Renal cortex interstitium (tissue), 11 donors: ENCODE measurements around the gene SLC27A1. TPM values are rescaled to one million over a fixed set of nuclear protein-coding genes. Genes with fewer than 3 reads are reported as not detected.

Experiments
- DNase-seq, 11 donors: peaks; one replicate each; pipeline ENCODE4 v3.0.0-alpha.2; 2013; ENCODE audit warnings: low read depth in 9 of 11, low spot score in 4 of 11; ENCODE audit errors: extremely low read depth in 1 of 11
- polyA plus RNA-seq, 3 donors: library from polyadenylated mRNA; unstranded; fragments of 120-200 nt; gene quantifications; one replicate each; pipeline ENCODE4 v1.2.1, GENCODE V29; 2013; ENCODE audit not compliant: insufficient read length in 3 of 3

Gene SLC27A1
- polyA plus RNA-seq, 3 donors = 12.0 to 22.2 (median 14.9) TPM

DNA sequence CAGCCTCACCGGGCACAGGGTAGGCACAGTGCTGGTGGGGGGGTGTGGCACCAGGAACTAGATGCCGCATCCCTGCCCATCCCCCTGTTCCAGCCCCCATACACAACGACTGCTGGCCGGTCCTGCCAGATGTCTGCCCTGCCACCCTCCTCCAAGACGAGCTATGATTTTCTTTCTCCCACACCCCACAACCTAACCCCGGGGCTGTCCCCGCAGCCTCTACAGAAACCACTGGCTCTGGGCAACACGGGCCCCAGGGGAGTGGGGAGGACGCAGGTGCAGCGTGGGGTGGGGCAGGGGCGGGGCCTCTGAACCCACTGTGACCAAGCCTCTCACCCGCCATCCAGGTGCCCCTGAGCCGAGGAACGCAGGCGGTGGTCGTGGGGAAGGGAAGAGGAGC lies 56.6 kb downstream of the SLC27A1 start:
- no peak for DNase-seq

DNA sequence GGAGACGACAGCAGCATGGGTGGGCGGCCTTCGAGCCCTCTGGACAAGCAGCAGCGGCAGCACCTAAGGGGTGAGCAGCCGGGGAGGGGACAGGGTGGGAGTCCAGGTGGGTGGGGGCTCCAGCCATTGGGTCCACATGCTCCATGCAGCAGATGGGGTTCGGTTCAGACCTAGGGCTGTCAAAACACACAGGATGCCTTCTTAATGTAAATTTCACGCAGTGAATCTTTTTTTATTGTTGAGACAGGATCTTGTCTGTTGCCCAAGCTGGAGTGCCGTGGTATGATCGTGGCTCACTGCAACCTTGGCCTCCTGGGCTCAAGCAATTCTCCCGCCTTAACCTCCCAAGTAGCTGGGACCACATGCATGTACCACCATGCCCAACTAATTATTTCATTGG lies 57.0 kb downstream of the SLC27A1 start:
- no peak for DNase-seq

DNA sequence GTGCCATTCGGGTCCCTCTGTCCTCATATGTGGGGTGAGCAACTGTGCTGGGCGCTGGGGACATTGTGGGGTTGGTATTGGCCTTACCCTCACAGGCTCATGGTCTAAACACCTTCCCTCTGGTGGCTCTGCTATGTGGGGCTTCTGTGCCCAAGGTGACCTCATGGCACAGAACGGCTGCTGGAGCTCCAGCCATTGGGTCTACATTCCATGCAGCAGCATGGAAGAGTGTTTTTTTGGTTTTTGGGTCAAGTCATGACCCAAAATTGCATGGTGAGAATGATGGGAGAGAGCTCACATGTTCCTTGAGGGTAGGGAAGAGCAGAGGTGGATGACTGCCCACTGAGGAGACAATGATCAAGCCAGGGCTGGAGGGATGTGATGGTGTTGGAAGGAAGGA lies 58.3 kb downstream of the SLC27A1 start:
- no peak for DNase-seq

DNA sequence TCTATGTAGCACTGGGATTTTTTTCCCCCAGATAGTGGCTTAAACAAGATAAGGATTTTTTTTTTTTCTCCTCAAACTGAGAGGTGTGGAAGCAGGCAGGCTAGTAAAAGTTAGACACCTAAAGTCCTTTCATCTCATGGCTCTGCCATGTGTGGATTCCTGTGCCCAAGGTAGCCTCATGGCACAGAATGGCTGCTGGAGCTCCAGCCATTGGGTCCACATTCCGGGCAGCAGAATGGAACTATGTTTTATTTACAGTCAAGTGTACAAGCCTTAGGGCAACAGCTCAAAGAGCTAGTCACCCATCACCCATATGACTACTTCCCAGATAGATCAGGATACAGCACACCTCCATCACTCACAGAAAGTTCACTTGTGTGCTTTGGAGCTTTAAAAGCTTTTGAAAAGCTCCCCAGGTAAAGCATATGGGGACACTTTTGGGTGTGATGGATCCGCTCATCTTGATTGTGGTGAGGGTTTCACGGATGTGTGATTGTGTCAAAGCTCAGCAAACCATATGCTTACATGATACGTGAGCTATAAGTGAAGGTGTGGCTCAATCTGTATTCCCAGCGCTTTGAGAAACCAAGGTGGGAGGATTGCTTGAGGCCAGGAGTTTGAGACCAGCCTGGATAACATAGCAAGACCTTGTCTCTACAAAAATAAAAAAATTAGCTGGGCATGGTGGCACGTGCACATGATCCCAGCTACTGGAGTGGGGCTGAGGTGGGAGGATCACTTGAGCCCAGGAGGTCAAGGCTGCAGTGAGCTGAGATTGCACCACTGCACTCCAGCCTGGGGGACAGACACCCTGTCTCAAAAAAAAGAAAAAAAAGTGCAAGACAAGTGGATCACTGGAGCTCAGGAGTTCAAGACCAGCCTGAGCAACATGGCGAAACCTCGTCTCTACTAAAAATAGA lies 59.2 kb downstream of the SLC27A1 start:
- DNase-seq = no peak

DNA sequence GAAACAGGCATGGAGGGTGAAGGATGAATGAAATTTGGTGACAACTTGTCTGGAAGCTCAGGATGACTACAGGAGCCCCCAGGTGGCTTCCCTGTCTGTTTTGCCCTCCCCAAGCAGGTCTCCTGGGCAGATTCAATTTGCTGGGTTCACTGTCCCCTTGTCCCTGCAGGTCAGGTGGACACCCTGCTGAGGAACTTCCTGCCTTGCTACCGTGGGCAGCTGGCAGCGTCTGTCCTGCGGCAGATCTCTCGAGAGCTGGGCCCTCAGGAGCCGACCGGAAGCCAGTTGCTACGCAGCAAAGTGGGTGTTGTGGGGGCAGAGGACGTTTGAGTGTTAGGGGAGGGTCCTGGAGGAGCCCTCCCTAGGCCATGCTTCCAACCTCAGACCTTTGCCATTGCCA lies 60.3 kb downstream of the SLC27A1 start:
- DNase-seq = no peak

DNA sequence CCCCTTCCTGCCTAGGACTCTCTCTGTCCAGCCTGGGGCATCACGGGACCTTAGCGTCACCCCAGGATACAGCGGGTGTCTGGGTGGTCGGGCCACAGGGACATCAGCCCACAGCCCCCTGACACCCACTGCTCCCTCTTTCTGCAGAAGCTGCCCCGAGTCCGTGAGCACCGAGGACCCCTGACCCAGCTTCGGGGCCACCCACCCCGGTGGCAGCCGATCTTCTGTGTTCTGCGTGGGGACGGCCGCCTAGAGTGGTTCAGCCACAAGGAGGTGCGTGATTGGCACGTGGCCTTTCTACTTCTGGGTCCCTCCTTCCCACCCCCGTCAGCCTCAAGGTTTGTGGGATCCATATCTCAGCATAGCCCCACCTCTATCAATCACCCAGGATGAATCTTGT lies 61.8 kb downstream of the SLC27A1 start:
- no peak for DNase-seq

DNA sequence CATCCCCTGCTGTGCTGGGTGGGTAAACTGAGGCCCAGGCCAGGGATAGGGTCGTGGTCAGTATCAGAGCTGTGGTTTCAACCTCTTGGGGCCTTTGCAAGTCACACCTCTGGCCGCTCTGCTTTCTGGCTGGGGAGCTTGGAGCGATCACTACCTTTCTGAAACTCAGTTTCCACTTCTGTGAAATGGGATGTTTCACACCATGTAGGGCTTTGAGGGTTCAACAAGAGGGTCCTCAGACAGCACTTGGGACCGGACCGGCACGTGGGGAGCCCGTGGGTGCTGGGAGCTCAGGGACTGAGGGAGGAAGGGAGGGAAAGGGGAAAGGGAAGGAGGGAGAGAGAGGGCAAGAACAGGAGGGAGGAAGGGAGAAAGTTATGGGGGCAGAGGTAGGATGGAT lies 62.2 kb downstream of the SLC27A1 start:
- DNase-seq = no peak

DNA sequence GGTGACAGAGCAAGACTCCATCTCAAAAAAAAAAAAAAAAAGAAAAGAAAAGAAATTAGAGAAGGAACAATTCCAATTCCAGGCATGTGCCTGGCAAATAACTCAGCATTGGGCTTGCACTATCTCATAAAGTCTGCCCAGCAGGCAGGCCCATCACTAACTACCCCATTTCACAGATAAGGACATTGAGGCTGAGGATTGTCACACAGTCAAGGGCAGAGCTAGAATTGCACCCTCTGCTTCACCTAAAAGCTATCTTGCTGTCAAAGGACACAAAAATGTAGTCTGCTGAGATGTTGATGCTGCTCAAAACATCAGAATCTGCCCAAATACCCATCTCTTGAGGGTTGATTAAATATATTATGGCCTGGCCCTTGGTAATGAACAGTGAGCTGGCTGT lies 64.4 kb downstream of the SLC27A1 start:
- DNase-seq = no peak

DNA sequence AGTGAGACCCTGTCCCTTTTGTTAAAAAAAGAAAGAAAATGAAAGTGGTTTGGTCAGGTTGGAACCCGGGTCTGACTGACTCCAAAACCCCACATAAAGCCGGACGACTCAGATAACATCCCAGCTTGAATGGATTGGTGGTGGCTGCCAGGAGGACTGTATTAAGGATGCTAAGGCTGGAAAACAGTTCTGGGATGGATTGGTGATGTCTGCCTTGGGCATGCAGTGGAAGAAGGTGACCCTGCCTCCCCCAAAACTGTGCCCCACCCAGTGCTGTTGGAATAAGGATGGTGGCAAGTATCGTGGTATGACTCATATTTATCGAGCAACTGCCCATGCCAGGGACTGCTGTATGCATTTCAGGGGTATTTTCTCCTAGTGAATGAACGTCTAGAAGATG lies 66.6 kb downstream of the SLC27A1 start:
- no peak for DNase-seq

DNA sequence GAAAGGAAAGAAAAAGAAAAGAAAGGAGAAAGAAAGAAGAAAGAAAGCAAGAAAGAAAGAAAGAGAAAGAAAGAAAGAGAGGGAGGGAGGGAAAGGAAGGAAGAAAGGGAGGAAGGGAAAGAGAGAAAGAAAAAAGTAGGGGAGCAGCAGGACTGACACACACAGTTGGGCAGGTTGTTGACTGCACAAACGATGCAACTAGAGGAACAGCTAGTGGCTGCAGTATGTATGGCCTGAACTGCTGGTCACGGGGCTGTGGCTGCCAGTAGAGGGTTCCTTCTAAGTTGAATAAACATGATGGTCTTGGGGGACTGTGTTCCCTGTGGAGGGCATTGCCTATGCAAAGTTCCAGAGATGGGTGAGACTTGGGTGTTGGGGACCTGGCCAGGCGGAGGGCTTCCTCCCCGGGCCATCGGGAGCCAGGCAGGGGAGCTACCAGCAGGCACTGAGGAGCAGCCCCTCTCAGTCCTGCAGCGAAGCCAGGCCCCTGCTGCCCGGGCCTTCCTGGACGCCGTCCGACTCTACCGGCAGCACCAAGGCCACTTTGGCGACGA lies 68.4 kb downstream of the SLC27A1 start:
- no peak for DNase-seq

DNA sequence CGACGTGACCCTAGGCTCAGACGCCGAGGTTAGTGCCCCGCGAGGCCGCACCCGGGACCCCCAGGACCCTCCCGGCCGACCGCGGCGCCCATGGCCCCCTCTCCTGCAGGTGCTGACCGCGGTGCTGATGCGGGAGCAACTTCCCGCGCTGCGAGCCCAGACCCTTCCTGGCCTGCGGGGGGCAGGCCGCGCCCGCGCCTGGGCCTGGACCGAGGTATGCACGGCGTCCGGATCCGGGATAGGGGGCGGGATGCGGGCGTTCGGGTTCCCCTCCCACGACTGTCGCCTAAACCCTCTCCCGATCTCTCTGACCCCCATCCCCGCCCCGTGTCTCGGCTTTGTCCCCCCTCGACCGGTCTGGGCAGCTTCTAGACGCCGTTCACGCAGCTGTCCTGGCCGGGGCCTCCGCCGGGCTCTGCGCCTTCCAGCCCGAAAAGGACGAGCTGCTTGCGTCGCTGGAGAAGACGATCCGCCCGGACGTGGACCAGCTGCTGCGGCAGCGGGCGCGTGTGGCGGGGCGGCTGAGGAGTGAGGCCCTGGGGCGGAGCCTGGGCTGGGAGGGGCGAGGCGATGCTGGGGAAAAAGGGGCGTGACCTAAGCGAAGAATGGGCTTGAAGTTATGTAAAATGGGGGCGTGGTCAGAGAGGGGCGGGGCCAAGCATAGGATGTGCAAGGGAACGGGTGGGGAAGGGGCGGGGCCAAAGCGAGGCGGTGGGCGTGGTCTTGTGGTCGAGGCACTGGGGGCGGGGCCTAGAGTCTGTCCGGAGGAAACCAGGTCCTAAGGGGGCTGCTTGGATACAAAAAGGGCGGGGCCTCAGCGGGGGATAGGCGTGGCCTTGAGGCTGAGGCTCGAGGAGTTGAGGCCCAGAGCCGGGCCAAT lies 69.2 kb downstream of the SLC27A1 start:
- DNase-seq = peak in 10 of 11 donors; percentile 56 to 82 (median 76)

DNA sequence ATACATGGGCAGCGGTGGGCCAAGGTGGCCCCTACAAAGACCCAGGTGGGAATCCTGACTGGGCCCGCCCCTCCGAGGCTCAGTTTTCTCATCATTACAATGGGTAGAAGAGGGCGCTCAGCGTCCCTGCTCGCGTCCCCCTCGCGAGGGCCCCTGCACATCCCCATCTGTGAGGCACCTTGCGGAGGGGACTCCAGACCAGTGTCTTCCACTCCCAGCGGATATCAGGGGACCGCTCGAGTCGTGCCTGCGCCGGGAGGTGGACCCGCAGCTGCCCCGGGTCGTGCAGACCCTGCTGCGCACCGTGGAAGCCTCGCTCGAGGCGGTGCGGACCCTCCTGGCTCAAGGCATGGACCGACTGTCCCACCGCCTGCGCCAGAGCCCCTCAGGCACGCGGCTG lies 69.8 kb downstream of the SLC27A1 start:
- no peak for DNase-seq

DNA sequence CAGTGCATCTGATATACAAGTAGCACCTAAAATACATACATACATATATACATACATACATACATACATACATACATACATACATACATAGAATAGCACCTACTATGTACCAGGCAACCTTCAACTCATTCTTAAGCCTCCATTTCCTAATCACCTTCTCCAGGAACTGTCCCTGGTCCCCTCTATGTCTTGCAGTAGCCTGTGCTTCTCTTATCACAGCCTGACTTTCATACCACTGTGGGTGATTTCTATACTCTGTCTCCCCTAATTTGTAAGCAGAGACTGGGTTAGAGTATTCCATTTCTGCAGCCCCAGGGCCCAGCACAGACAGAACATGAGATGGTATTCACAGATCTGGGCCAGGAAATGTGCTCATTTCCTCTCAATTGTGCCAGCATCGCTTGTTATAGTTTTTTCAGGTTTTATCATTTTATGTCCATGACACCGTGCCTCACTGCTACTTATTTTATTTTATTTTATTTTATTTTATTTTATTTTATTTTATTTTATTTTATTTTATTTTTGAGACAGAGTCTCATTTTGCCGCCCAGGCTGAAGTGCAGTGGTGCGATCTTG lies 70.9 kb downstream of the SLC27A1 start:
- no peak for DNase-seq

DNA sequence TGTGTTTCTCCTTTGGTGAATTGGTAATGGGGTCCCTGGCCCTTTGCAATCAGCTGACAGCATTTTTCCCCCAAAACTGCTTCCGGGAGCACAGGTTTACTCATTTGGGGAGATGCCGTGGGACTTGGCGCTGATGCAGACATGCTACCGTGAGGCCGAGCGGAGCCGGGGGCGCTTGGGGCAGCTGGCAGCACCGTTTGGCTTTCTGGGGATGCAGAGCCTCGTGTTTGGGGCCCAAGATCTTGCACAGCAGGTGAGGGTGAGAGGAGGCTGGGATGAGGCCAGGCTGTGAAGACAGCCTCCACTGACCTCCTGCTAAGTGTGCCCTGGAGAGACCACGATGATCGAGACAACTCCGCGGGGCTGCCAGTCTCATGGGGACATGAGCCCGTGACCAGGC lies 71.7 kb downstream of the SLC27A1 start:
- no peak for DNase-seq

DNA sequence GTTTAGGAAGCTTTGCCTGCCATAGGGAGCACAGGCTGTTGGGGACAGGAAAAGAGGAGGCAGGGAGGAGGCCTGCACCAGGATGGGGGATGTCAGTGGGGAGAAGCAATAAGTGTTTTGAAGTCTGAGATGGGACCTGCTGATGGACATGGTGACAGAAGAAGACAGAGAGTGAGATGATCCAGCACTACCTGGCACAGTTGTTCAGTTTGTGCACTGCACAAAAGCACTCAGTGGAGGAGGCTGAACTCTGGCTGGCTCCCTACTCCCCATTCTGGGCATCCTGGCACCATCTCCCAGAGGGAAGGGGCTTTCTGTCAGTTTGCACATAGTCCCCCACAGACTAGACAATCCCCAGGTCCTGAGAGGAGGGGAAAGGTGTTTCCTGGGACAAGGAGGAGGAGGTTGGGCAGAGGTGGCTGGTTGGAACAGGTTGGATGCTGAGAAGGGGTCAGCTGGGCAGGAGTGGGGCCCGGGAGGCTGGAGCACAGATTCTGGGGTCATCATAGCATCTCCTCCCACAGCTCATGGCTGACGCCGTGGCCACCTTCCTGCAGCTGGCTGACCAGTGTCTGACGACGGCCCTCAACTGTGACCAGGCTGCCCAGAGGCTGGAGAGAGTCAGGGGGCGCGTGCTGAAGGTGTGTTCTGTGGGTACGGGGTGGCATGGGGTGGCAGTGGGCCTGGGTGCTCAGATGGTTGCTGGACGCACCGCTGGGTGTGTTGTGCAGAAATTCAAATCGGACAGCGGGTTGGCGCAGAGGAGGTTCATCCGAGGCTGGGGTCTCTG lies 72.7 kb downstream of the SLC27A1 start:
- DNase-seq = no peak

DNA sequence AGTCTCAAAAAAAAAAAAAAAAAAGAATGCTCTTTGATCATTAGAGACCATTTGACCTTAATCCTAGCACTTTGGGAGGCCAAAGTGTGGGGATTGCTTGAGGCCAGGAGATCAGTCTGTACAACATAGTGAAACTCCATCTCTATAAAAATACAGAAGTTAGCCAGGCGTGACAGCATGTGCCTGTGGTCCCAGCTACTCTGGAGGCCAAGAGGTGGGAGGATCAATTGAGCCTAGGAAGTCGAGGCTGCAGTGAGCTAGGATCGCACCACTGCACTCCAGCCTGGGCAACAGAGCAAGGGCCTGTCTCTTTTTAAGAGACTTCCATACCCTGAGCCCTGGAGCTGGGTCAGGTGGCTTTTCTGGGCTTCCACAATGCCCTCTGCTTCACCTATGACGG lies 73.7 kb downstream of the SLC27A1 start:
- DNase-seq = no peak

DNA sequence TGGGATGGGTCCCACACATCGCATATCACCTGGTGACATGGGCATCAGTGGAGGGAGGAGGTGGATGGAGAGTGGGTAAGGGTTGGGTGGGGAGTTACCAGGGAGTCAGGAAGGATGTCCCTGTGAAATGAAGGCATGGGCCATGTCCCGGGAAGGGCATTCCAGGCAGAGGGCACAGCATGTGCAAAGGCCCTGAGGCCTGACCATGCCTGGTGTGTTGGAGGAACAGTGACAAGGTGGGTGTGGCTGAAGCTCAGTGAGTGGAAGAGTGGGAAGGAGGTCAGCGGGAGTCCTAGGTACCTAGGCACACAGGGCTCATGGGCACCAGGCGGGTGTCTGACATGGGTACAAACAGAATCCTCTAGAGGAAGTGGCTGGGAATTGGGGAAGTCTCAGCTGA lies 74.1 kb downstream of the SLC27A1 start:
- no peak for DNase-seq

DNA sequence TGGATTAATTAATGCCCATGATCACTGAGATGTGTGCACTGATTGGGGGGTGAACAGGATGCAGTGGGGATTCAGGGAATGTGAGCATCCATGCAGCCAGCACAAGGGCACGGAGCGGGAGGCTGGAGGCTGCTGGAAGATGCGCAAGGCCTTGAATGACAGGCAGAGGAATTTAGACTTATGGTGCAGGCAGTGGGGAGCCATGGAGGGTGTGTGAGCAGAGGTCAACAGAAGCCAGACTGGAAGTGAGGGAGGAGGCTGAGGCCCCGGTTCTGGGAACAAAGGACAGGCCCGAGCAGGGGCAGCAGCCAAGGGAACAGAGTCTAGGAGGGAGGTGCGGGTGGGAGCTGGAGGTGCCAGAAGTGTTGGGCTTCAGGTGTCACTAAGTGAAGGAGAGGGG lies 77.8 kb downstream of the SLC27A1 start:
- no peak for DNase-seq
